Activated naive CD4-positive, alpha-beta T cell treated with anti-CD3 and anti-CD28 coated beads for 36 hours (primary cell): ENCODE data around the gene TICAM1. TPM values are rescaled to one million over a fixed set of nuclear protein-coding genes. Genes with fewer than 3 reads are reported as not detected.
"Not testable (repeated sequence)": the region's sequence is repeated elsewhere in the genome, so short reads cannot be mapped to it uniquely, and the experiment has no call there.

Experiments
- CTCF ChIA-PET: fragments of 350-600 bp; sonication (Branson Sonifier 250); formaldehyde crosslinking; loops from one replicate; lab custom pipeline; 2021; ENCODE audit warnings: antibody characterized with exemption; lab: Charles Lee
- DNase-seq: peaks from one replicate; pipeline ENCODE4 v3.0.0-alpha.2; 2020
- H3K27ac Mint-ChIP-seq: one replicate; pipeline ENCODE4 v1.8.0; 2021; ENCODE audit warnings: mild to moderate bottlenecking, mixed read lengths
- H3K27me3 Mint-ChIP-seq: one replicate; pipeline ENCODE4 v1.8.0; 2021; ENCODE audit warnings: low read depth, mixed read lengths
- H3K36me3 Mint-ChIP-seq: one replicate; pipeline ENCODE4 v1.8.0; 2021; ENCODE audit warnings: low read depth, mixed read lengths
- H3K4me1 Mint-ChIP-seq: one replicate; pipeline ENCODE4 v1.8.0; 2021; ENCODE audit warnings: low read depth, mixed read lengths
- H3K4me3 Mint-ChIP-seq: one replicate; pipeline ENCODE4 v1.8.0; 2021; ENCODE audit warnings: mild to moderate bottlenecking, moderate library complexity, mixed read lengths
- H3K9me3 Mint-ChIP-seq: one replicate; pipeline ENCODE4 v1.8.0; 2021; ENCODE audit warnings: mixed read lengths
- intact Hi-C: fragments of 100-400 bp; cut with micrococcal nuclease; formaldehyde crosslinking; loops from one replicate; pipeline ENCODE4 v1.15.1; 2023
- total RNA-seq, 2 experiments: library from RNA; stranded (reverse); gene quantifications; one replicate each; pipeline ENCODE4 v1.2.3, GENCODE V29; 2021

TICAM1 gene
- total RNA-seq, 2 experiments from 2014 or later, result 15.2 to 16.5 TPM

DNA sequence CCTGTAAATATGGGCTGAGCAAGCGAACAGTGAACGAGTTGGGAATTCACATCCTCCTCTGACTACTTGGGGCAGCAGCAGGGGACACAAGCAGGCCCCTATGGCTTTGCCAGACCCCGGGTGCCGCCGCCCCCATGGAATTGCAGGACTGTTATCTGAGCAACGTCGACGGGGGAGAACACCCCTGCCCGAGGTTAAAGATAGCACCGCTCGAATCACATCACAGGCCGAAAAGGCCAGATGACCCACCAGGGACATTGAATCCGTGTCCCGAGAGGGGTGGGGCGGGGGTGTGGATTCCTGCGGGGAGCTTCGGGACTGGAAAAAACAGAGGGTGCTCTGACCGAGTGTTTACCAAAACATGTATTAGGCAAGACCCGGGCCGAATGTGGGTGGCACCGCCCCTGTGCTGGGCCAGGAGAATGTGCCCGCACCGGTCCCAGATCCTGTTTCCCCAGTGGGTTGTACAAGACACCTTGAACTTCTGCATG lies 30.9 kb downstream of the TICAM1 start:
- Mint-ChIP-seq H3K4me1 (peaks cover 13% of the 10 kb centered on the region), H3K27ac (no peak overlapping the region), H3K27me3 (no peaks in the 10 kb centered on the region), H3K36me3 (peaks cover 6% of the 10 kb centered on the region), H3K4me3 (no peak overlapping the region), H3K9me3 (no peaks in the 10 kb centered on the region)
- intact Hi-C loops, result no loop called here
- CTCF ChIA-PET, result interaction anchor here (0.6 to 2.6 kb wide), 3 partner anchors 9 to 230 kb away, joined by 3 to 15 read pairs (median 4); no protein-coding TSS in a partner anchor
- DNase-seq, result no peak

DNA sequence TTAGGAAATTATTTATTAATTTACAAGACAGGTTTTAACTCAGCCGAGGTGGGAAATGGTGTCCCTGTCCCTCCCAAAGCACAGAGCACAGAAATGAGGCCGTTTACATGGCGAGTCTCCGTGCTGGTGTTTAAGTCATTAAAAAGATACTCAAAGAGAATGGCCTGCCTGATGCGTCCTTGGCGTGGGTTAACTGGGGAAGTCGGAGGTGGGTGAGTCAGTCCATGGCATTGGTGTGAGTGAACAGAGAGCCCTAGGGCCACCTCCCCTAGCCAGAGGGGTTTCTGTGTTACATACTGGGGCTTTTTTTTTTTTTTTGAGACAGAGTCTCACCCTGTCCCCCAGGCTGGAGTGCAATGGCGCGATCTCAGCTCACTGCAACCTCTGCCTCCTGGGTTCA lies 36.1 kb downstream of the TICAM1 start:
- H3K4me3 Mint-ChIP-seq, result no peak overlapping the region
- DNase-seq, result no peak
- H3K27me3 Mint-ChIP-seq, result no peaks in the 10 kb centered on the region
- H3K4me1 Mint-ChIP-seq, result peaks cover 44% of the 10 kb centered on the region
- H3K36me3 Mint-ChIP-seq, result peaks cover 27% of the 10 kb centered on the region
- intact Hi-C loops, result loop anchor here (10.0 kb wide), 1 partner anchor 241 kb away; the partner anchor contains the start of gene SEMA6B
- no peaks in the 10 kb centered on the region for H3K9me3 Mint-ChIP-seq
- H3K27ac Mint-ChIP-seq, result peak overlapping the region; percentile 17
- CTCF ChIA-PET, result no interaction called here

DNA sequence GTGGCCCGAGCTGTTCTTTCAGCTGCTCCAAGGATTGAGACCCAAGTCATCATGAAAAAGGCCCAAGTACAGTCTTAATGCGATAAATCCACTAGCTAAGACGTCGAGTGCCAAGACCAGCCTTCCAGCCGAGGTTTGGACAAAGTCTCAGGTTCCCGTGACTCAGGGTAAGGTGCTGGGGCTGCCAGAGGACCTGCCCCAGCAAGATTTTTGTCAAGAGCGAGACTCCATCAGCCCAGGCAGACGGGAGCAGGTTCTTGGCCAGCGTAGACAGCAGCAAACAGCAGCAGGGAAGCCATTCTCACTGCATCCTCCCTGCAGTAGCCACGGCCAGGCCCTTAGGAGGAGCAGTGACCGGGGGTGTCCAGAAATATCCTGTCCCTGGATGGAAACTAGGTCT lies 36.5 kb downstream of the TICAM1 start:
- CTCF ChIA-PET, result no interaction called here
- H3K27ac Mint-ChIP-seq, result no peak overlapping the region
- H3K27me3 Mint-ChIP-seq, result no peaks in the 10 kb centered on the region
- H3K36me3 Mint-ChIP-seq, result peaks cover 27% of the 10 kb centered on the region
- no peak overlapping the region for H3K4me3 Mint-ChIP-seq
- no peaks in the 10 kb centered on the region for H3K9me3 Mint-ChIP-seq
- peaks cover 44% of the 10 kb centered on the region for H3K4me1 Mint-ChIP-seq
- intact Hi-C loops, result loop anchor here (5.0 to 10.0 kb wide), 3 partner anchors 240 to 393 kb away; partner anchors contain the start of genes CHAF1A, SEMA6B, SH3GL1 and UBXN6
- no peak for DNase-seq

GRCh38 chr19:4793278-4793677 lies 38.2 kb downstream of the TICAM1 start:
- H3K27ac Mint-ChIP-seq, result peak overlapping the region; percentile 13
- H3K9me3 Mint-ChIP-seq, DNase-seq, H3K27me3 Mint-ChIP-seq: not testable (repeated sequence)
- H3K4me3 Mint-ChIP-seq, result peak overlapping the region; percentile 80
- CTCF ChIA-PET, result interaction anchor here (4.0 kb wide), 1 partner anchor 60 kb away, joined by 32 read pairs; no protein-coding TSS in a partner anchor
- peaks cover 44% of the 10 kb centered on the region for H3K4me1 Mint-ChIP-seq
- peaks cover 27% of the 10 kb centered on the region for H3K36me3 Mint-ChIP-seq
- intact Hi-C loops, result loop anchor here (5.0 to 10.0 kb wide), 3 partner anchors 238 to 391 kb away; partner anchors contain the start of genes CHAF1A, SEMA6B, SH3GL1 and UBXN6

DNA sequence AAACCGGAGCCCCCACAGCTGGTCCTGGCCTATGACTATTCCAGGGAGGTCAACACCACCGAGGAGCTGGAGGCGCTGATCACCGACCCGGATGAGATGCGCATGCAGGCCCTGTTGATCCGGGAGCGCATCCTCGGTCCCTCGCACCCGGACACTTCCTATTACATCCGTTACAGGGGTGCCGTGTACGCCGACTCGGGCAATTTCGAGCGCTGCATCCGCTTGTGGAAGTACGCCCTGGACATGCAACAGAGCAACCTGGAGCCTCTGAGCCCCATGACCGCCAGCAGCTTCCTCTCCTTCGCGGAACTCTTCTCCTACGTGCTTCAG lies 38.7 kb downstream of the TICAM1 start:
- DNase-seq, H3K27me3 Mint-ChIP-seq, H3K9me3 Mint-ChIP-seq: not testable (repeated sequence)
- CTCF ChIA-PET, result interaction anchor here (0.6 to 4.0 kb wide), 4 partner anchors 8 to 69 kb away, joined by 3 to 32 read pairs (median 6); partner anchors contain the start of gene DPP9
- Mint-ChIP-seq H3K4me1 (peaks cover 44% of the 10 kb centered on the region), H3K36me3 (peaks cover 27% of the 10 kb centered on the region), H3K4me3 (peak overlapping the region; percentile 80), H3K27ac (peak overlapping the region; percentile 13)
- intact Hi-C loops, result loop anchor here (5.0 to 10.0 kb wide), 3 partner anchors 238 to 391 kb away; partner anchors contain the start of genes CHAF1A, SEMA6B, SH3GL1 and UBXN6

DNA sequence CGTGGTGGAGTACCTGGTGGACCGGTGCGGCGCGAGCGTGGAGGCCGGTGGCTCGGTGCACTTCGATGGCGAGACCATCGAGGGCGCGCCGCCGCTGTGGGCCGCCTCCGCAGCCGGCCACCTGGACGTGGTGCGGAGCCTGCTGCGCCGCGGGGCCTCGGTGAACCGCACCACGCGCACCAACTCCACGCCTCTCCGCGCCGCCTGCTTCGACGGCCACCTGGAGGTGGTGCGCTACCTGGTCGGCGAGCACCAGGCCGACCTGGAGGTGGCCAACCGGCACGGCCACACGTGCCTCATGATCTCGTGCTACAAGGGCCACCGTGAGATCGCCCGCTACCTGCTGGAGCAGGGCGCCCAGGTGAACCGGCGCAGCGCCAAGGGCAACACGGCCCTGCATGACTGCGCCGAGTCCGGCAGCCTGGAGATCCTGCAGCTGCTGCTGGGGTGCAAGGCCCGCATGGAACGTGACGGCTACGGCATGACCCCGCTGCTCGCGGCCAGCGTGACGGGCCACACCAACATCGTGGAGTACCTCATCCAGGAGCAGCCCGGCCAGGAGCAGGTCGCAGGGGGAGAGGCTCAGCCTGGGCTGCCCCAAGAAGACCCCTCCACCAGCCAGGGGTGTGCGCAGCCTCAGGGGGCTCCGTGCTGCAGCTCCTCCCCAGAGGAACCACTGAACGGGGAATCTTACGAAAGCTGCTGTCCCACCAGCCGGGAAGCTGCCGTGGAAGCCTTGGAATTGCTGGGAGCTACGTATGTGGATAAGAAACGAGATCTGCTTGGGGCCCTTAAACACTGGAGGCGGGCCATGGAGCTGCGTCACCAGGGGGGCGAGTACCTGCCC lies 39.3 kb downstream of the TICAM1 start:
- peak overlapping the region; percentile 88 for H3K27ac Mint-ChIP-seq
- CTCF ChIA-PET, result interaction anchor here (0.6 to 4.0 kb wide), 8 partner anchors 8 to 805 kb away, joined by 3 to 34 read pairs (median 6); partner anchors contain the start of gene DPP9
- intact Hi-C loops, result loop anchor here (5.0 to 10.0 kb wide), 3 partner anchors 237 to 390 kb away; partner anchors contain the start of genes CHAF1A, SEMA6B, SH3GL1 and UBXN6

GRCh38 chr19:4791183-4792018 lies 40.1 kb downstream of the TICAM1 start, which contains the start of gene FEM1A:
Gene FEM1A (plus strand): TSS chr19:4791734. CDS start chr19:4791855, 121 bp downstream.
- DNase-seq, result peak; percentile 100
- peaks cover 21% of the 10 kb centered on the region for H3K36me3 Mint-ChIP-seq
- CTCF ChIA-PET, result interaction anchor here (0.6 to 4.0 kb wide), 28 partner anchors 9 to 804 kb away, joined by 3 to 34 read pairs (median 3); partner anchors contain the start of genes DPP9 and PLIN3
- peak within 1 kb of the TSS; percentile 88 for H3K27ac Mint-ChIP-seq
- no peaks in the 10 kb centered on the region for H3K27me3 Mint-ChIP-seq
- peaks cover 39% of the 10 kb centered on the region for H3K4me1 Mint-ChIP-seq
- no peaks in the 10 kb centered on the region for H3K9me3 Mint-ChIP-seq
- peak within 1 kb of the TSS; percentile 80 for H3K4me3 Mint-ChIP-seq
- intact Hi-C loops, result loop anchor here (1.0 to 10.0 kb wide), 11 partner anchors 22 to 999 kb away; partner anchors contain the start of genes CHAF1A, HDGFL2, MPND and MYDGF

More for the DNA sequence above, 39.3 kb downstream of the TICAM1 start:
- not testable (repeated sequence) for H3K9me3 Mint-ChIP-seq, DNase-seq, H3K27me3 Mint-ChIP-seq
- peak overlapping the region; percentile 80 for H3K4me3 Mint-ChIP-seq
- peaks cover 44% of the 10 kb centered on the region for H3K4me1 Mint-ChIP-seq
- peaks cover 27% of the 10 kb centered on the region for H3K36me3 Mint-ChIP-seq

DNA sequence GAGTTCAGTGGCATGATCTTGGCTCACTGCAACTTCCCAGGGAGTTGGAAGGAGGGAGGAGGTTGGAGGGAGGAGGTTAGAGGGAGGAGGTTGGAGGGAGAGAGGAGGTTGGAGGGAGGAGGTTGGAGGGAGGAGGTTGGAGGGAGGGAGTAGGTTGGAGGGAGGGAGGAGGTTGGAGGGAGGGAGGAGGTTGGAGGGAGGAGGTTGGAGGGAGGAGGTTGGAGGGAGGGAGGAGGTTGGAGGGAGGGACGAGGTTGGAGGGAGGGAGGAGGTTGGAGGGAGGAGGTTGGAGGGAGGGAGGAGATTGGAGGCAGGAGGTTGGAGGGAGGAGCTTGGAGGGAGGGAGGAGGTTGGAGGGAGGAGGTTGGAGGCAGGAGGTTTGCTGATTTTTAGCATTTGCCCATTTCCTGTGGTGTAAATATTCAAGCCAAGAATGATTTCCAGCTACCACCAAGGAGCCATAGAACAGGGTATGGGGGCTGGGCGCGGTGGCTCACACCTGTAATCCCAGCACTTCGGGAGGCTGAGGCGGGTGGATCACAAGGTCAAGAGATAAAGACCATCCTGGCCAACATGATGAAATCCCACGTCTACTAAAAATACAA lies 45.0 kb downstream of the TICAM1 start:
- H3K27ac Mint-ChIP-seq, H3K36me3 Mint-ChIP-seq, H3K27me3 Mint-ChIP-seq, H3K4me1 Mint-ChIP-seq, H3K4me3 Mint-ChIP-seq, DNase-seq, intact Hi-C loops, H3K9me3 Mint-ChIP-seq: not testable (repeated sequence)
- CTCF ChIA-PET, result interaction anchor here (0.6 kb wide), 1 partner anchor 1171 kb away, joined by 3 read pairs; no protein-coding TSS in a partner anchor

GRCh38 chr19:4781801-4782200 lies 49.7 kb downstream of the TICAM1 start:
- DNase-seq, result no peak
- H3K4me1 Mint-ChIP-seq, result no peaks in the 10 kb centered on the region
- no peak overlapping the region for H3K4me3 Mint-ChIP-seq
- H3K27me3 Mint-ChIP-seq, result peaks cover 6% of the 10 kb centered on the region
- intact Hi-C loops, result no loop called here
- CTCF ChIA-PET, result no interaction called here
- H3K36me3 Mint-ChIP-seq, result no peaks in the 10 kb centered on the region
- H3K27ac Mint-ChIP-seq, result no peak overlapping the region
- H3K9me3 Mint-ChIP-seq, result peaks cover 4% of the 10 kb centered on the region

DNA sequence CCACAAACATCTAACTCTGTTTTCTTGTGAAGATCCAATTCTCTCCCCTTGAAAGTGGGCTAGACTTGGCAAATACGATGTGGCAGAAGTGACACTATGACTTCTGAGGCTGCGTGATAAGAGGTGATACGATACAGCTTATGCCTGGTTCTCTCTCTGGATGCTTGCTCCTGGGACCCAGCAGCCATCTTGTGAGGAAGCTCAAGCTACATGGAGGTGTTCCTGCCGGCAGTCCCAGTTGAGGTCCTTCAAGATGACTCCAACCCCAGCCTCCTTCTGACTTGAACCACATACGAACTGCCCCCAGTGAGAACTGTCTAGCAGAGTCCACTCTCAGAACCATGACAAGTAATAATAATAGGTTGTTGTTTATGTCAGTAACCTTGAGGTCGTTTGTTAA lies 50.7 kb downstream of the TICAM1 start:
- H3K27ac Mint-ChIP-seq, result no peak overlapping the region
- intact Hi-C loops, result no loop called here
- DNase-seq, result no peak
- H3K27me3 Mint-ChIP-seq, result peaks cover 9% of the 10 kb centered on the region
- H3K9me3 Mint-ChIP-seq, result peaks cover 4% of the 10 kb centered on the region
- H3K4me3 Mint-ChIP-seq, result no peak overlapping the region
- no peaks in the 10 kb centered on the region for H3K36me3 Mint-ChIP-seq
- no peaks in the 10 kb centered on the region for H3K4me1 Mint-ChIP-seq
- CTCF ChIA-PET, result no interaction called here

DNA sequence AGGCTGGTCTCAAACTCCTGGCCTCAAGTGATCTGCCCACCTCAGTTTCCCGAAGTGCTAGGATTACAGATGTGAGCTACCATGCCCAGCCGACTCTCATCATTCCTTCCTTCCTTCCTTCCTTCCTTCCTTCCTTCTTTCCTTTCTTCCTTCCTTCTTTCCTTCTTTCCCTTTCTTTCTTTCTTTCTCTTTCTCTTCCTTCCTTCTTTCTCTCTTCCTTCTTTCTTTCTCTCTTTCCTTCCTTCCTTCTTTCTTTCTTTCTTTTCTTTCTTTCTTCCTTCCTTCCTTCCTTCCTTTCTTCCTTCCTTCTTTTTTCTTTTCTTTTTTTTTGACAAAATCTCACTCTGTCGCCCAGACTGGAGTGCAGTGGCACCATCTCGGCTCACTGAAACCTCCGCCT lies 53.4 kb downstream of the TICAM1 start:
- DNase-seq, intact Hi-C loops, H3K27me3 Mint-ChIP-seq, H3K9me3 Mint-ChIP-seq, H3K4me3 Mint-ChIP-seq, H3K36me3 Mint-ChIP-seq, H3K4me1 Mint-ChIP-seq, H3K27ac Mint-ChIP-seq: not testable (repeated sequence)
- CTCF ChIA-PET, result interaction anchor here (0.7 kb wide), 1 partner anchor 9 kb away, joined by 3 read pairs; no protein-coding TSS in a partner anchor
